H9 (cell line): ENCODE measurements around the gene RAB3B. TPM values are rescaled to one million over a fixed set of nuclear protein-coding genes. Genes with fewer than 3 reads are reported as not detected.

ENCODE experiments used
- DNase-seq: peaks from one replicate; pipeline ENCODE4 v3.0.0-alpha.2; 2017
- H2AFZ ChIP-seq: one replicate; pipeline ENCODE4 v1.6.1; 2013; ENCODE audit warnings: mild to moderate bottlenecking, low read length, control low read depth, moderate library complexity
- H2AK5ac ChIP-seq: 2 replicates; pipeline ENCODE4 v1.6.1; 2013; ENCODE audit warnings: low read length, control low read depth, mixed read lengths; ENCODE audit not compliant: insufficient read length
- H2BK120ac ChIP-seq: one replicate; pipeline ENCODE4 v1.6.1; 2013; ENCODE audit warnings: low read depth, mild to moderate bottlenecking, low read length, control low read depth, inconsistent platforms; ENCODE audit not compliant: poor library complexity, severe bottlenecking
- H2BK12ac ChIP-seq: 2 replicates; pipeline ENCODE4 v1.6.1; 2013; ENCODE audit warnings: low read length, control low read depth, mixed read lengths, low read depth; ENCODE audit not compliant: insufficient read length
- H2BK15ac ChIP-seq: 2 replicates; pipeline ENCODE4 v1.6.1; 2013; ENCODE audit warnings: low read depth, low read length, control low read depth
- H2BK20ac ChIP-seq: one replicate; pipeline ENCODE4 v1.6.1; 2013; ENCODE audit warnings: low read depth, mild to moderate bottlenecking, low read length, control low read depth, inconsistent platforms; ENCODE audit not compliant: poor library complexity, severe bottlenecking
- H2BK5ac ChIP-seq: 2 replicates; pipeline ENCODE4 v1.6.1; 2013; ENCODE audit warnings: low read length, control low read depth, mixed read lengths; ENCODE audit not compliant: insufficient read length
- H3K14ac ChIP-seq: 2 replicates; pipeline ENCODE4 v1.6.1; 2013; ENCODE audit warnings: low read length, control low read depth; ENCODE audit not compliant: insufficient read depth
- H3K18ac ChIP-seq: 2 replicates; pipeline ENCODE4 v1.6.1; 2013; ENCODE audit warnings: low read depth, mild to moderate bottlenecking, mixed read lengths, low read length, control low read depth; ENCODE audit not compliant: insufficient read length
- H3K23ac ChIP-seq: 2 replicates; pipeline ENCODE4 v1.6.1; 2013; ENCODE audit warnings: low read length, control low read depth, mixed read lengths, low read depth; ENCODE audit not compliant: insufficient read length
- H3K23me2 ChIP-seq: 2 replicates; pipeline ENCODE4 v1.6.1; 2013; ENCODE audit warnings: low read depth, mild to moderate bottlenecking, mixed read lengths, low read length, control low read depth; ENCODE audit not compliant: insufficient read length, poor library complexity, severe bottlenecking
- H3K27ac ChIP-seq: 2 replicates; pipeline ENCODE4 v1.5.1; 2013; ENCODE audit warnings: low read length, control low read depth, mixed read lengths, low read depth; ENCODE audit not compliant: insufficient read length
- H3K27me3 ChIP-seq: 2 replicates; pipeline ENCODE4 v1.6.1; 2013; ENCODE audit warnings: low read length, control low read depth, inconsistent platforms; ENCODE audit not compliant: insufficient read depth
- H3K4ac ChIP-seq: 2 replicates; pipeline ENCODE4 v1.6.1; 2013; ENCODE audit warnings: low read depth, mild to moderate bottlenecking, control low read depth, inconsistent platforms, low read length, moderate library complexity
- H3K4me1 ChIP-seq: 2 replicates; pipeline ENCODE4 v1.6.1; 2013; ENCODE audit warnings: low read length, control low read depth, inconsistent platforms; ENCODE audit not compliant: insufficient read depth
- H3K4me2 ChIP-seq: 2 replicates; pipeline ENCODE4 v1.6.1; 2013; ENCODE audit warnings: low read length, control low read depth, mixed read lengths; ENCODE audit not compliant: insufficient read length, insufficient read depth
- H3K56ac ChIP-seq: 2 replicates; pipeline ENCODE4 v1.6.1; 2013; ENCODE audit warnings: low read depth, mild to moderate bottlenecking, mixed read lengths, low read length, control low read depth; ENCODE audit not compliant: insufficient read length
- H3K79me1 ChIP-seq: 2 replicates; pipeline ENCODE4 v1.6.1; 2013; ENCODE audit warnings: low read depth, mild to moderate bottlenecking, moderate library complexity, low read length, control low read depth, inconsistent platforms; ENCODE audit not compliant: insufficient read depth, poor library complexity, severe bottlenecking
- H3K79me2 ChIP-seq: 2 replicates; pipeline ENCODE4 v1.6.1; 2013; ENCODE audit warnings: low read length, control low read depth, inconsistent platforms; ENCODE audit not compliant: insufficient read depth
- H3K9ac ChIP-seq: 2 replicates; pipeline ENCODE4 v1.6.1; 2013; ENCODE audit warnings: low read length, control low read depth, mixed read lengths; ENCODE audit not compliant: insufficient read length; ENCODE audit errors: extremely low read depth
- H3K9me3 ChIP-seq: one replicate; pipeline ENCODE4 v1.6.1; 2013; ENCODE audit warnings: low read depth, low read length, inconsistent platforms; ENCODE audit not compliant: control insufficient read depth
- H3T11ph ChIP-seq: one replicate; pipeline ENCODE4 v1.6.1; 2013; ENCODE audit warnings: mild to moderate bottlenecking, low read length, control low read depth, inconsistent platforms
- H4K20me1 ChIP-seq: one replicate; pipeline ENCODE4 v1.6.1; 2013; ENCODE audit not compliant: control insufficient read depth, insufficient read length, insufficient read depth
- H4K5ac ChIP-seq: 2 replicates; pipeline ENCODE4 v1.6.1; 2013; ENCODE audit warnings: low read depth, mild to moderate bottlenecking, mixed read lengths, low read length, control low read depth; ENCODE audit not compliant: insufficient read length
- H4K8ac ChIP-seq: replicated peaks from 2 replicates; pipeline ENCODE4 v1.6.1; 2013; ENCODE audit warnings: low read length, control low read depth, mixed read lengths, low read depth; ENCODE audit not compliant: insufficient read length
- H4K91ac ChIP-seq: 2 replicates; pipeline ENCODE4 v1.6.1; 2013; ENCODE audit warnings: low read depth, mild to moderate bottlenecking, moderate library complexity, mixed read lengths, low read length, control low read depth; ENCODE audit not compliant: insufficient read length
- H3K27ac Mint-ChIP-seq, 3 experiments: 2 replicates in 2 of 3; 3 replicates in 1 of 3; pipeline ENCODE4 v1.8.0; 2020 to 2021; ENCODE audit warnings: mixed read lengths in 3 of 3, mild to moderate bottlenecking in 1 of 3, moderate library complexity in 1 of 3
- H3K27me3 Mint-ChIP-seq: 2 replicates; pipeline ENCODE4 v1.8.0; 2021; ENCODE audit warnings: low read depth, mild to moderate bottlenecking, moderate library complexity, mixed read lengths
- H3K36me3 Mint-ChIP-seq, 3 experiments: 2 replicates in 2 of 3; 3 replicates in 1 of 3; pipeline ENCODE4 v1.8.0; 2020 to 2021; ENCODE audit warnings: low read depth in 3 of 3, mixed read lengths in 3 of 3; ENCODE audit not compliant: insufficient read depth in 1 of 3
- H3K4me1 Mint-ChIP-seq, 2 experiments: 2 replicates each; pipeline ENCODE4 v1.8.0; 2020; ENCODE audit warnings: mixed read lengths in 2 of 2
- H3K4me3 Mint-ChIP-seq, 2 experiments: 2 replicates in 1 of 2; 3 replicates in 1 of 2; pipeline ENCODE4 v1.8.0; 2020 to 2021; ENCODE audit warnings: mild to moderate bottlenecking in 2 of 2, mixed read lengths in 2 of 2, moderate library complexity in 1 of 2
- H3K9me3 Mint-ChIP-seq, 2 experiments: 2 replicates in 1 of 2; 3 replicates in 1 of 2; pipeline ENCODE4 v1.8.0; 2020; ENCODE audit warnings: mild to moderate bottlenecking in 2 of 2, mixed read lengths in 2 of 2, moderate library complexity in 1 of 2
- WGBS: extraction: QIAGEN DNeasy Blood & Tissue Kit; methylation state at CpG from one replicate; pipeline ENCODE4 v1.1.7; 2013; ENCODE audit warnings: missing lambda C conversion rate, low lambda C conversion rate, mixed read lengths; ENCODE audit not compliant: insufficient read length; ENCODE audit errors: extremely low coverage; 5-methylcytosine and 5-hydroxymethylcytosine counted together
- total RNA-seq: library from RNA; stranded (reverse); gene quantifications from 2 replicates; pipeline ENCODE4 v1.2.1, GENCODE V29; 2021
- TF ChIP-seq, protein P1 (sequence below): fragments of 200-600 bp; sonication (generic); conservative IDR thresholded peaks from 3 replicates; pipeline ENCODE4 v1.8.0; 2021; ENCODE audit warnings: antibody characterized with exemption, mild to moderate bottlenecking

The RAB3B gene
- total RNA-seq, 1 experiment from 2014 or later, result 30.6 TPM

DNA sequence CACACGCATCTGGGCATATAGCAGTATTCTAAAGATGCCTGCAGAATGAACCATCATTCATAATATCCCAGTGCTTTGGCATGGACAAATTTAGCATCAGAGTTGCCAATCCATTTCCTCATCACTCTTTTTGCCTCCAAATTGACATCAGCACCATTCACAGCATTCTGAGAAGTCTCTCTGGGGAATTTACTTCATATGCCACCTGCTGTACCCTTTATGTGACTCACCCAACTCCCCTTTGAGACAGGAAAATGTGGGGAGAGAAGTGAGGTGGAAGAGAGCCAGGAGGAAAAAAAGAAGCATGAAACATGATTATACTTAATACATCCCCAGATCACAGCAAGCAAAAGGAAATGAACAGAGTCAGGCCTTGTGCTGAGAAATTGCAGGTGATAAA is 37.4 kb downstream of the RAB3B start:
- no peaks in the 10 kb centered on the region for H4K20me1 ChIP-seq
- H3K27me3 Mint-ChIP-seq, result no peaks in the 10 kb centered on the region; the same call in 1 of the 2 replicates
- H3K4me2 ChIP-seq, result no peak overlapping the region
- H3T11ph ChIP-seq, result no peak overlapping the region
- H2BK120ac ChIP-seq, result no peak overlapping the region
- peaks cover 17% of the 10 kb centered on the region for H3K4me1 ChIP-seq
- no peak overlapping the region for H4K8ac ChIP-seq
- H3K27ac ChIP-seq, result no peak overlapping the region
- no peak overlapping the region for H3K18ac ChIP-seq
- H3K56ac ChIP-seq, result no peak overlapping the region
- no peak overlapping the region for H3K4me3 Mint-ChIP-seq
- no peak overlapping the region for H2BK20ac ChIP-seq
- no peaks in the 10 kb centered on the region for H3K79me2 ChIP-seq
- H2AFZ ChIP-seq, result no peak overlapping the region
- H3K9me3 Mint-ChIP-seq, result peaks cover 5 to 8% of the 10 kb centered on the region in 2 experiments; a peak in 2 of 5 replicates
- H2BK12ac ChIP-seq, result no peak overlapping the region
- peaks cover 19 to 23% of the 10 kb centered on the region in 2 experiments for H3K4me1 Mint-ChIP-seq
- no peak overlapping the region for H2AK5ac ChIP-seq
- H2BK15ac ChIP-seq, result no peak overlapping the region
- no peaks in the 10 kb centered on the region for H3K23me2 ChIP-seq
- no peak overlapping the region for H3K14ac ChIP-seq
- no peak for DNase-seq
- no peak overlapping the region for H2BK5ac ChIP-seq
- peaks cover 25 to 54% (median 44%) of the 10 kb centered on the region in 3 experiments for H3K36me3 Mint-ChIP-seq
- no peaks in the 10 kb centered on the region for H3K27me3 ChIP-seq
- no CpG with 5 or more reads among the region's 1 CpG for WGBS
- H3K79me1 ChIP-seq, result peaks cover 3% of the 10 kb centered on the region
- no peak overlapping the region for H4K5ac ChIP-seq
- H3K9ac ChIP-seq, result no peak overlapping the region
- H3K4ac ChIP-seq, result no peak overlapping the region
- no peak overlapping the region for H3K27ac Mint-ChIP-seq
- H4K91ac ChIP-seq, result no peak overlapping the region
- no peak overlapping the region for H3K23ac ChIP-seq
- TF ChIP-seq, protein P1, sequence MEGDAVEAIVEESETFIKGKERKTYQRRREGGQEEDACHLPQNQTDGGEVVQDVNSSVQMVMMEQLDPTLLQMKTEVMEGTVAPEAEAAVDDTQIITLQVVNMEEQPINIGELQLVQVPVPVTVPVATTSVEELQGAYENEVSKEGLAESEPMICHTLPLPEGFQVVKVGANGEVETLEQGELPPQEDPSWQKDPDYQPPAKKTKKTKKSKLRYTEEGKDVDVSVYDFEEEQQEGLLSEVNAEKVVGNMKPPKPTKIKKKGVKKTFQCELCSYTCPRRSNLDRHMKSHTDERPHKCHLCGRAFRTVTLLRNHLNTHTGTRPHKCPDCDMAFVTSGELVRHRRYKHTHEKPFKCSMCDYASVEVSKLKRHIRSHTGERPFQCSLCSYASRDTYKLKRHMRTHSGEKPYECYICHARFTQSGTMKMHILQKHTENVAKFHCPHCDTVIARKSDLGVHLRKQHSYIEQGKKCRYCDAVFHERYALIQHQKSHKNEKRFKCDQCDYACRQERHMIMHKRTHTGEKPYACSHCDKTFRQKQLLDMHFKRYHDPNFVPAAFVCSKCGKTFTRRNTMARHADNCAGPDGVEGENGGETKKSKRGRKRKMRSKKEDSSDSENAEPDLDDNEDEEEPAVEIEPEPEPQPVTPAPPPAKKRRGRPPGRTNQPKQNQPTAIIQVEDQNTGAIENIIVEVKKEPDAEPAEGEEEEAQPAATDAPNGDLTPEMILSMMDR, result no peak
- H3K9me3 ChIP-seq, result peaks cover 4% of the 10 kb centered on the region
